IPS-NIHi7 (cell line): ENCODE data around the gene CALCA.

Experiments
- DNase-seq: peaks from one replicate; pipeline ENCODE4 v3.0.0; 2012; ENCODE audit warnings: mixed read lengths; ENCODE audit errors: extremely low spot score

The CALCA gene

DNA sequence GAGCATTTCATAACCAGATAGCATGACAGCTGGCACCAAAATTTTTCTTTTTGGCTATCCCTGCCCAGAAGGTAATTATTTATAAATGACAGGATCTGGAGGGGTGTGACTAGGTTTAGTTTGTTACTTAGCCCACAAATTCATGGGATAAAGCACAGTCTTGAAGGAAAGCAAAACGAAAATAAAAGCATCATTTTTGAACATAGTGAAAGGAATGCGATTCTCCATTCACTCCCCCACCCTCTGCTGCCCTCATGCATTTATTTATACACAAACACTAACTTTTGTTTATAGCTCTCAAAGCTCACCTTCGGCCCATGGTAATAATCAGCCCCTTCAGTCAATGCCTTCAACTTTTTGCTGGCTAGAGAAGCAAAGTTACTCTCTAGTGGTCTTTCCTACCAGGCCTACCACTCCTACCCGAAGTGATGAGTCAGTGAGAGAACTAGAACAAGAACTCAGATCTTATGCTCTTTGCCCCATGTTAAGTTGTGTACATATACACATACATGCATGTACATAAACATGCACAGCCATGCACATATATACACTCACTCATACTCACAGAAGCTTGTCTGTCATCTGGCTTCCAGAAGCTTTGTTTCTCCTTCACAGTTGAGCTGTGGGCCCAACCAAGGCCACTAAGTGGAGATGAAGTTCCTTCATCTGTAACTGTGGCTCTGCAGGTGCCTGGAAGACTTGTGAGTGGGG is 22.6 kb downstream of the CALCA start:
- DNase-seq: no peak

DNA sequence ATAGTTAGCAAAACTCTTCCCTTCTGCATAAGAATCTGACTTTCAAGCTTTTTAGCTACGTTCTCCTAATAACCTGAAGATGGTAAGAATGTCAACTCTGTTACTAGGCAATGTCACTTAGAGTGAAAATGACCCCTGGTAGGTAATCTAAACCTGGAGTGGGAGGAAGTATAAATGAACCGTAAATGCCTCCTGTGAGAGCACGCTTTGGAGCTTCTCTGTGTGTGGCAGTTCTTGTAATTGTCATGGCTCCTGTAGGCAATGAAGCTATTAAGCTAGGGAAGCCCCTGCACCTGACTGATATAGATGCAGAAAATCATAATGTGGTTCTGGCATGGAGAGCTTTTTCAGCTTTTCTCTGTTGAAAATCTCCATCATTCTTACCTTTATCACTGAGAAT is 29.4 kb downstream of the CALCA start:
- no peak for DNase-seq

DNA sequence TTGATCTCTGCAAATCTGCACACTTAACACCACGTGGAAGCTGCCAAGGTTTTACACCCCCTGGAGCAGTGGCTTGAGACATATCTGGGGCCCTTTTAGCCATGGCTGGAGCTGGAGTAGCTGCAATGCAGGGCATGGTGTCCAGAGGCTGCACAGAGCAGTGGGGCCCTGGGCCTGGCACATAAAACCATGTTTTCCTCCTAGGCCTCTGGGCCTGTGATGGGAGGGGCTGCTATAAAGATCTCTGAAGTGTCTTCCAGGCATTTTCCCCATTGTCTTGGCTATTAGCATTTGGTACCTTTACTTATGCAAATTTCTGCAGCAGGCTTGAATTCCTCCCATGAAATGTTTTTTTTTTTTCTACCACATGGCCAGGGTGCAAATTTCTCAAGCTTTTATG is 33.2 kb downstream of the CALCA start:
- no peak for DNase-seq

GRCh38 chr11:14934641-14935351 is 37.4 kb downstream of the CALCA start:
- no peak for DNase-seq

GRCh38 chr11:14932447-14932846 is 39.7 kb downstream of the CALCA start:
- no peak for DNase-seq

- no peak for DNase-seq
These were observed 41.8 kb downstream of the CALCA start for GRCh38 chr11:14930369-14930768.

DNA sequence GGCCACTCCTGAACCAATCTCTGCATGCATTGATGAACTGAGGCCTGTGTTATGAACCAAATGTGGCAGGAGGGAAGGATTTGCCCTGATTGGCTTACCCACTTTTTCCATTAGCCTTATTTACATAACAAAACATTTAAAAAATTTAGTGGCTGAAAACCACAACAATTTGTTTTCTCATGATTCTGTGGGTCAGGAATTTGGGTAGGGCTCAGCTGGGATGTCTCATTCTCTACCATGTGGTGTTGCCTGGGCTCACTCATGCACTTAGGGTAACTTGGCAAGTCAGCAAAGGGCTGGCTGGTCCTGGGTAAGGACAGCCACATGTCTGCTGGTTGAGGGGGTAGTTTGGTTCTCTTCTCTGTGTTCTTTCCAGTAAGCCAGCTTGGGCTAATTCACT is 45.0 kb downstream of the CALCA start:
- DNase-seq: no peak

DNA sequence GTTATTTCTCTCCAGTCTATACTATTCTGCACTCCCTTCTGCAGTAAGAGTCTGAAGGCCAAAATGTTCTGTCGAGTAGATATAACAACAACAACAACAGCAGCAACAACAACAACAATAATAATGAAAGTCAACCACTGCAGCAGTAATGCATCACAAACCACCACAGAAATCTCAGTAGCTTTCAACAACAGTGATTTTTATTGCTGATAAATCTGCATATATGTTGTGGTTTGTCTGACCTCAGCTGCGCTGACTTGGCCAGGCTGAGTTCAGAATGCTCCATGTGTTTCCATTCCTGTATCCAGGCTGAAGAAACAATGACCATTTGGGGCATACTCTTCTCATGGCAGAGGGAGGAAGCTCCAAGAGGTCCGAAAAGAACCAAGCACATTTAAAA is 47.8 kb downstream of the CALCA start:
- no peak for DNase-seq
